ENCODE measurements around the gene NDUFAF5. TPM values are rescaled to one million over a fixed set of nuclear protein-coding genes. Genes with fewer than 3 reads are reported as not detected.

Gene NDUFAF5
- total RNA-seq, 1 experiment from 2014 or later, result 44.1 TPM

DNA sequence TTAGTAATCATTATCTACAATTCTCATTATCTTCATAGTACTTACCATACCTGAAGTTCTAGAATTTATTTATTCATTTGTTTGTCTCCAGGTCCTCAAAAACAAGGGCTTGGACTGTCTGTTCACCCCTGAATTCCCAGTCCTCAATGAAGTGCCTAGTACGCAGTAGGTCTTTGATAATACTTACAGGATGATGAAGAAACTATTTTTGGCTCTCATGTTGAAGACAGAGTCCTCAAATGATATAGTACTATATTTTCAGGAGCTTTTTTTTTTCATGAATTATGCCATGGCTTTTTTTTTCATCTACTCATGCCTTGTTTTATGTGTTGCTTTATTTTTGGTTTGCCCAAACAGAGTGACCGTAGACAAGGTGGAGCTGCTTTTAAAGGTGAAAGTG is 66.5 kb downstream of the NDUFAF5 start:
- intact Hi-C loops (cut with micrococcal nuclease), result no loop called here
- ChIA-PET POLR2A (no interaction called here), CTCF (interaction anchor here (0.6 to 0.8 kb wide), 3 partner anchors 30 to 351 kb away, joined by 3 to 4 read pairs (median 3); no protein-coding TSS in a partner anchor)
- no peaks in the 10 kb centered on the region for H3K4me1 Mint-ChIP-seq (ENCODE audit: insufficient read depth, unreplicated experiment)
- BruUV-seq (replicated peaks), result no TSS peak
- DNase-seq (ENCODE audit: unreplicated experiment), result no peak
- no peak overlapping the region for H3K4me3 Mint-ChIP-seq (ENCODE audit: unreplicated experiment)
- no peaks in the 10 kb centered on the region for H3K36me3 Mint-ChIP-seq (ENCODE audit: insufficient read depth, unreplicated experiment)
- peaks cover 8% of the 10 kb centered on the region for H3K9me3 Mint-ChIP-seq (ENCODE audit: unreplicated experiment)
- no peak overlapping the region for H3K27ac Mint-ChIP-seq (ENCODE audit: low read depth, unreplicated experiment)
- TF ChIP-seq, protein P1, sequence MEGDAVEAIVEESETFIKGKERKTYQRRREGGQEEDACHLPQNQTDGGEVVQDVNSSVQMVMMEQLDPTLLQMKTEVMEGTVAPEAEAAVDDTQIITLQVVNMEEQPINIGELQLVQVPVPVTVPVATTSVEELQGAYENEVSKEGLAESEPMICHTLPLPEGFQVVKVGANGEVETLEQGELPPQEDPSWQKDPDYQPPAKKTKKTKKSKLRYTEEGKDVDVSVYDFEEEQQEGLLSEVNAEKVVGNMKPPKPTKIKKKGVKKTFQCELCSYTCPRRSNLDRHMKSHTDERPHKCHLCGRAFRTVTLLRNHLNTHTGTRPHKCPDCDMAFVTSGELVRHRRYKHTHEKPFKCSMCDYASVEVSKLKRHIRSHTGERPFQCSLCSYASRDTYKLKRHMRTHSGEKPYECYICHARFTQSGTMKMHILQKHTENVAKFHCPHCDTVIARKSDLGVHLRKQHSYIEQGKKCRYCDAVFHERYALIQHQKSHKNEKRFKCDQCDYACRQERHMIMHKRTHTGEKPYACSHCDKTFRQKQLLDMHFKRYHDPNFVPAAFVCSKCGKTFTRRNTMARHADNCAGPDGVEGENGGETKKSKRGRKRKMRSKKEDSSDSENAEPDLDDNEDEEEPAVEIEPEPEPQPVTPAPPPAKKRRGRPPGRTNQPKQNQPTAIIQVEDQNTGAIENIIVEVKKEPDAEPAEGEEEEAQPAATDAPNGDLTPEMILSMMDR (IDR thresholded peaks at IDR 0.05; ENCODE audit: unreplicated experiment), result no peak
- no peaks in the 10 kb centered on the region for H3K27me3 Mint-ChIP-seq (ENCODE audit: insufficient read depth, unreplicated experiment)

- H3K4me3 Mint-ChIP-seq (ENCODE audit: unreplicated experiment), result no peak overlapping the region
- CTCF ChIA-PET, result interaction anchor here (0.7 kb wide), 1 partner anchor 167 kb away, joined by 3 read pairs; no protein-coding TSS in a partner anchor
- intact Hi-C loops (cut with micrococcal nuclease), result no loop called here
- H3K4me1 Mint-ChIP-seq (ENCODE audit: insufficient read depth, unreplicated experiment), result no peaks in the 10 kb centered on the region
- H3K27me3 Mint-ChIP-seq (ENCODE audit: insufficient read depth, unreplicated experiment), result no peaks in the 10 kb centered on the region
- no peak for DNase-seq (ENCODE audit: unreplicated experiment)
- no peak overlapping the region for H3K27ac Mint-ChIP-seq (ENCODE audit: low read depth, unreplicated experiment)
- no peaks in the 10 kb centered on the region for H3K36me3 Mint-ChIP-seq (ENCODE audit: insufficient read depth, unreplicated experiment)
- peaks cover 8% of the 10 kb centered on the region for H3K9me3 Mint-ChIP-seq (ENCODE audit: unreplicated experiment)
- POLR2A ChIA-PET, result no interaction called here
- no TSS peak for BruUV-seq (replicated peaks)
- TF ChIP-seq, protein P1 (IDR thresholded peaks at IDR 0.05; ENCODE audit: unreplicated experiment), result no peak
Observed at GRCh38 chr20:13852306-13852705, 67.5 kb downstream of the NDUFAF5 start.

DNA sequence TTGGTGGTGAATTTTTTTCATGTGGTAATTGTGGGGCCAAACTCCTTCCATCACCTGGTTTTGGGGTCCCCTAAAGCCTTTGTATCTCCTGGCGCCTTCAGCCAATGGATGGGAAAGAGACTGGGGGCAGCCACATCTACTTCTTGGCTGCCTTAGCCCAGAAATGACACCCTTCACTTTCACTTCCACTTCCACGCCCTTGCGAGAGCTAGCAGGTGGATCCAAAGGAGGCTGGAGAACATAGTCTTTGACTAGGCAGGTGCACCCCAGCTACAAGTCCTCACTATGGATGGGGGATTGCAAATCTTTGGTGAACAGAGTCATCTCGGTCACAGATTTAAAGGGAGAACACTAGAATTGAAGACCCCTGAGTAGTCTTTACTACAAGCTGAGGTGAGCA is 70.8 kb downstream of the NDUFAF5 start:
- CTCF ChIA-PET, result interaction anchor here (0.6 kb wide), 1 partner anchor 78 kb away, joined by 4 read pairs; no protein-coding TSS in a partner anchor
- H3K4me3 Mint-ChIP-seq (ENCODE audit: unreplicated experiment), result no peak overlapping the region

DNA sequence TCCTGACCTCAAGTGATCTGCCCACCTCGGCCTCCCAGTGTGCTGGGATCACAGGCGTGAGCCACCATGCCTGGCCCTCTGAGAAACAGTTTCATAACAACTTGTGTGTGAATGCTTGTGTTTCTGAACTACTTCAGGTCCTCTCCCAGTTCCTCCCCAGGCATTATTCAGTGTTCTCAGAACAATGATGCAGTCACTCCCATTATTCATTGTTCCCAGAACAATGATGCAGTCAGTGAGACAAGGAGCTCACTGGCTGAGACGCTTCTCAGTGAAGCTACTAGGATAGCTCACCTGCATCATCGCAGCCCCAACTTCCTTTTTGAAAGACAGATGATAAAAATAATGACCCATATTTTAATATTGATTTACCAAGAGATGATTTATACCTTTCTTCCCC is 71.5 kb downstream of the NDUFAF5 start:
- CTCF ChIA-PET, result interaction anchor here (1.7 kb wide), 1 partner anchor 200 kb away, joined by 3 read pairs; no protein-coding TSS in a partner anchor
- Mint-ChIP-seq H3K9me3 (ENCODE audit: unreplicated experiment) (peaks cover 9% of the 10 kb centered on the region), H3K36me3 (ENCODE audit: insufficient read depth, unreplicated experiment) (no peaks in the 10 kb centered on the region), H3K27ac (ENCODE audit: low read depth, unreplicated experiment) (no peak overlapping the region), H3K27me3 (ENCODE audit: insufficient read depth, unreplicated experiment) (no peaks in the 10 kb centered on the region), H3K4me1 (ENCODE audit: insufficient read depth, unreplicated experiment) (peaks cover 5% of the 10 kb centered on the region), H3K4me3 (ENCODE audit: unreplicated experiment) (no peak overlapping the region)
- POLR2A ChIA-PET, result no interaction called here
- no peak for DNase-seq (ENCODE audit: unreplicated experiment)
- BruUV-seq (replicated peaks), result no TSS peak
- TF ChIP-seq, protein P1 (IDR thresholded peaks at IDR 0.05; ENCODE audit: unreplicated experiment), result no peak
- intact Hi-C loops (cut with micrococcal nuclease), result no loop called here

More for the DNA sequence above, 70.8 kb downstream of the NDUFAF5 start:
- no peak overlapping the region for H3K27ac Mint-ChIP-seq (ENCODE audit: low read depth, unreplicated experiment)
- no peaks in the 10 kb centered on the region for H3K27me3 Mint-ChIP-seq (ENCODE audit: insufficient read depth, unreplicated experiment)
- no TSS peak for BruUV-seq (replicated peaks)
- TF ChIP-seq, protein P1 (IDR thresholded peaks at IDR 0.05; ENCODE audit: unreplicated experiment), result no peak
- no peak for DNase-seq (ENCODE audit: unreplicated experiment)
- POLR2A ChIA-PET, result no interaction called here
- peaks cover 5% of the 10 kb centered on the region for H3K9me3 Mint-ChIP-seq (ENCODE audit: unreplicated experiment)
- no peaks in the 10 kb centered on the region for H3K36me3 Mint-ChIP-seq (ENCODE audit: insufficient read depth, unreplicated experiment)
- peaks cover 5% of the 10 kb centered on the region for H3K4me1 Mint-ChIP-seq (ENCODE audit: insufficient read depth, unreplicated experiment)
- intact Hi-C loops (cut with micrococcal nuclease), result no loop called here
